ENCODE measurements around the gene FTO.

Gene FTO

GRCh38 chr16:53849585-53849984, 145.6 kb downstream of the FTO start:
- TF ChIP-seq GATA3 (IDR thresholded peaks at IDR 0.05; ENCODE audit: low read depth, low read length) = no peak
- no peak for TF ChIP-seq GATA2 (IDR thresholded peaks at IDR 0.05; ENCODE audit: low read depth, low read length)

DNA sequence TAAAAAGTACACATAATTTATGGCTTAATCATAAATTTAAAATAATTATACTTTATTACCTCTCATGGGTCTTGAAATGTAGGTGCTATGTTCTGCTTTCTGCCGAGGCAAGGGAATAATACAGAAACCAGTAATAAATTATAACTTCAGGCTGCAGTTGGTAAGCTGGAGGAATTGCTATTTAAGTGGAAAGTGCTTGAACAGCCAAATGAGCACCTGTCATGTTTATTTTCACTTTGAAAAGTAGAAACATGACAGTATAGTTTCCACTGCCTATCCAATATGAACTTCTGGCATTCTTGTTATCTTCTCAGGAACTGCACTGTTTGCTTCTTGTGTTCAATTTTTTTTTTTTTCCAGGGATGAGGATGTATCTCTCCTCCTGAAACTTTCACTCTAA, 146.0 kb downstream of the FTO start:
- TF ChIP-seq GATA2 (IDR thresholded peaks at IDR 0.05; ENCODE audit: low read depth, low read length) = no peak
- no peak for TF ChIP-seq GATA3 (IDR thresholded peaks at IDR 0.05; ENCODE audit: low read depth, low read length)

DNA sequence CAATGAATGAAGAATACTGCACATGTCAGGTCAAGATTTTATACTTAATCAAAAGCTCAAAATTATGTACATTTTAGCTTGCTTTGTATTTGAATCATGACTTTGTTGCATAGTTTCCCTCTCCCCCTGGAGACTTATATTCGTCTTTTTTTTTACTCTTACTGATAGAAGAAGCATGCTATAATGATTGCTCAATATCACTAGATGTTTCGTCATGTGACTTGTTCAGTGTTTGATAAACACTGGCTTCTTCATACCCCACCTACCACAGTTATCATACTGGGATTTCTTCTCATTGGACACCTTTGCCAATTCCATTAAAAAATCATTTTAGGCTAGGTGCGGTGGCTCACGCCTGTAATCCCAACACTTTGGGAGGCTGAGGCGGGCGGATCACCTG, 148.7 kb downstream of the FTO start:
- TF ChIP-seq GATA3 (IDR thresholded peaks at IDR 0.05; ENCODE audit: low read depth, low read length) (no peak), GATA2 (IDR thresholded peaks at IDR 0.05; ENCODE audit: low read depth, low read length) (no peak)

DNA sequence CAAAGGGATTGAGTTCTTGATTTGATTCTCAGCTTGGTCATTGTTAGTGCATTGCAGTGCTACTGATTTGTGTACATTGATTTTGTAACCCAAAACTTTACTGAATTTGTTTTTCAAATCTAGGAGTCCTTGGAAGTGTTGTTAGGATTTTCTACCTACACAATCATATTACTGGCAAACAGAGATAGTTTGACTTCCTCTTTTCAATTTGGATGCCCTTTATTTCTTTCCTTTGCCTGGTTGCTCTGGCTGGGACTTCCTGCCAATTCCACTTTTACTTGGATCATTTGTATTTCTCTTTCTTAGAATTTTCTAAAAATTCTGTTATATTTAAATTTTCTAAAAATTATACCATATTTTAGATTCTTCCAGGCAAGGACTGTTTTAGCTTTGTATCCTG, 151.1 kb downstream of the FTO start:
- no peak for TF ChIP-seq GATA2 (IDR thresholded peaks at IDR 0.05; ENCODE audit: low read depth, low read length)
- no peak for TF ChIP-seq GATA3 (IDR thresholded peaks at IDR 0.05; ENCODE audit: low read depth, low read length)

DNA sequence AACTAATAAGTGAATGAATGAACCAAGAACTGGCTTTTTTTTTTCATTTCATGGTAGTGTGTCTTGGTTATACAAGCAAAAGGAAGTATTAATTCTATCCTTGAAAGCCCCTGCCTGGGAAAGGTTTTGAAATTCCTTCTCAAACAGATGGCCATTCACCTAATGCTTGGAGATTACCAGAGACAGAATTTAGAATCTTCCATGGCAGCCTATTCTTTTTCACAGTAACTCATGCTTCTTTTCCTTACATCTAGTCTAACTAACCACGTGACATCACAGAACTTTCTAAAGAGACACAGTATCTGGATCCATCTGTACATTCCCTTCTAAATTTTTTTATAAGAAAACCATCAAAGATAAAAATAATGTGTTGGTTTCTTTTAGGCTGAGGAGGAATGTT, 151.6 kb downstream of the FTO start:
- TF ChIP-seq GATA3 (IDR thresholded peaks at IDR 0.05; ENCODE audit: low read depth, low read length) (no peak), GATA2 (IDR thresholded peaks at IDR 0.05; ENCODE audit: low read depth, low read length) (no peak)

- TF ChIP-seq GATA3 (IDR thresholded peaks at IDR 0.05; ENCODE audit: low read depth, low read length) = no peak
- no peak for TF ChIP-seq GATA2 (IDR thresholded peaks at IDR 0.05; ENCODE audit: low read depth, low read length)
These were observed 156.1 kb downstream of the FTO start for GRCh38 chr16:53859995-53860540.

GRCh38 chr16:53863861-53864260, 159.9 kb downstream of the FTO start:
- TF ChIP-seq GATA3 (IDR thresholded peaks at IDR 0.05; ENCODE audit: low read depth, low read length) (no peak), GATA2 (IDR thresholded peaks at IDR 0.05; ENCODE audit: low read depth, low read length) (no peak)

GRCh38 chr16:53864819-53865493, 161.0 kb downstream of the FTO start:
- no peak for TF ChIP-seq GATA2 (IDR thresholded peaks at IDR 0.05; ENCODE audit: low read depth, low read length)
- TF ChIP-seq GATA3 (IDR thresholded peaks at IDR 0.05; ENCODE audit: low read depth, low read length) = no peak

- no peak for TF ChIP-seq GATA3 (IDR thresholded peaks at IDR 0.05; ENCODE audit: low read depth, low read length)
- no peak for TF ChIP-seq GATA2 (IDR thresholded peaks at IDR 0.05; ENCODE audit: low read depth, low read length)
These were observed 161.5 kb downstream of the FTO start for GRCh38 chr16:53865494-53865863.

GRCh38 chr16:53866520-53866919, 162.6 kb downstream of the FTO start:
- no peak for TF ChIP-seq GATA2 (IDR thresholded peaks at IDR 0.05; ENCODE audit: low read depth, low read length)

GRCh38 chr16:53870831-53871230, 166.9 kb downstream of the FTO start:
- no peak for TF ChIP-seq GATA2 (IDR thresholded peaks at IDR 0.05; ENCODE audit: low read depth, low read length)
- TF ChIP-seq GATA3 (IDR thresholded peaks at IDR 0.05; ENCODE audit: low read depth, low read length) = no peak

GRCh38 chr16:53872248-53873221, 168.6 kb downstream of the FTO start:
- TF ChIP-seq GATA2 (IDR thresholded peaks at IDR 0.05; ENCODE audit: low read depth, low read length) = no peak
- no peak for TF ChIP-seq GATA3 (IDR thresholded peaks at IDR 0.05; ENCODE audit: low read depth, low read length)

DNA sequence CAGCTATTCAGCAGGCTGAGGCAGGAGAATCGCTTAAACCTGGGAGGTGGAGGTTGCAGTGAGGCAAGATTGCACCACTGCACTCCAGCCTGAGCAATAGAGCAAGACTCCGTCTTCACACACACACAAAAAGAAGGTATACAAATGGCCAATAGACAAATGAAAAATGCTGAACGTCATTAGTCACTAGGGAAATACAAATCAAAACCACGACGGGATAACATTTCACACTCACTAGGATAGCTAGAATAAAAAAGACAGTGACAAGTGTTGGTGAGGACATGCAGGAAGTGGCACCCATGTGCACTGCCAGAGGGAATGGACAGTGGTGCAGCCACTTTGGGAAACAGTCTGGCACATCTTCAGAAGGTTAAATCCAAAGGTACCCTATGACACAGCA, 172.9 kb downstream of the FTO start:
- TF ChIP-seq GATA2 (IDR thresholded peaks at IDR 0.05; ENCODE audit: low read depth, low read length) = no peak
- no peak for TF ChIP-seq GATA3 (IDR thresholded peaks at IDR 0.05; ENCODE audit: low read depth, low read length)

DNA sequence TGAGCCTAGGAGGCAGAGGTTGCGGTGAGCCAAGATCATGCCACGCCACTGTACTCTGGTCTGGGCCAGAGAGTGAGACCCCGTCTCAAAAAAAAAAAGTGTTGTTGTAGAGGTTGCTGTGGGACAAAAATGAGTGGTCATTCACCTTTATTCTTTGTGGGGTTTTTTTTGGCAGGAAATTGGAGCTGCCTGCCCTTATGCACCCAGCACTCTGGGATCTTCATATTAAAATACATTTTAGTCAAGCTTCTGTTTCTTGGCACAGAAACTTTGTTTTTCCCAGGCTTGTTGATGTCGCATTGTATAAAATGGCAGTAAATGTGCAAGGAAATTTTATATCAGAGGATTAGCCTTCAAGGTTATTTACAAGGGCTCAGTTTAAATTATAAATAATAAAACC, 174.3 kb downstream of the FTO start:
- no peak for TF ChIP-seq GATA3 (IDR thresholded peaks at IDR 0.05; ENCODE audit: low read depth, low read length)
- TF ChIP-seq GATA2 (IDR thresholded peaks at IDR 0.05; ENCODE audit: low read depth, low read length) = no peak

GRCh38 chr16:53881371-53881770, 177.4 kb downstream of the FTO start:
- TF ChIP-seq GATA3 (IDR thresholded peaks at IDR 0.05; ENCODE audit: low read depth, low read length) (no peak), GATA2 (IDR thresholded peaks at IDR 0.05; ENCODE audit: low read depth, low read length) (no peak)
